Smooth muscle cell (in vitro differentiated cells): ENCODE results near the gene TGFB2. TPM values are rescaled to one million over a fixed set of nuclear protein-coding genes. Genes with fewer than 3 reads are reported as not detected.
A peak's percentile ranks its signal among the peaks of the same experiment; 100 is the strongest.

Experiments used
- DNase-seq: peaks from one replicate; lab custom pipeline; 2025; ENCODE audit not compliant: unreplicated experiment; lab: John Stamatoyannopoulos, UW
- H2AFZ ChIP-seq: fragments of 200-600 bp; sonication (generic); 2 replicates; pipeline ENCODE4 v1.6.0; 2016; ENCODE audit warnings: antibody characterized with exemption, low read depth, mild to moderate bottlenecking
- H3F3A ChIP-seq: fragments of 200-600 bp; sonication (generic); 2 replicates; pipeline ENCODE4 v1.6.0; 2017; ENCODE audit warnings: antibody characterized with exemption, low read depth
- H3K27ac ChIP-seq: fragments of 200-600 bp; sonication (generic); 2 replicates; pipeline ENCODE4 v1.5.1; 2016; ENCODE audit warnings: low read depth, mild to moderate bottlenecking
- H3K27me3 ChIP-seq: fragments of 200-600 bp; sonication (generic); 2 replicates; pipeline ENCODE4 v1.6.1; 2016; ENCODE audit warnings: low read depth, mild to moderate bottlenecking
- H3K36me3 ChIP-seq: fragments of 200-600 bp; sonication (generic); 2 replicates; pipeline ENCODE4 v1.5.1; 2016; ENCODE audit warnings: low read depth
- H3K4me1 ChIP-seq: fragments of 200-600 bp; sonication (generic); 2 replicates; pipeline ENCODE4 v1.5.1; 2016; ENCODE audit warnings: low read depth
- H3K4me2 ChIP-seq: fragments of 200-600 bp; sonication (generic); 2 replicates; pipeline ENCODE4 v1.6.0; 2016; ENCODE audit warnings: mild to moderate bottlenecking
- H3K4me3 ChIP-seq: fragments of 200-600 bp; sonication (generic); 2 replicates; pipeline ENCODE4 v1.5.1; 2016; ENCODE audit warnings: mild to moderate bottlenecking
- H3K79me2 ChIP-seq: fragments of 200-600 bp; sonication (generic); 2 replicates; pipeline ENCODE4 v1.6.0; 2016; ENCODE audit warnings: low read depth, mild to moderate bottlenecking
- H3K9ac ChIP-seq: fragments of 200-600 bp; sonication (generic); 2 replicates; pipeline ENCODE4 v1.6.0; 2016; ENCODE audit warnings: low read depth
- H3K9me3 ChIP-seq: fragments of 200-600 bp; sonication (generic); replicated peaks from 2 replicates; pipeline ENCODE4 v1.5.1; 2016; ENCODE audit warnings: low read depth
- H4K20me1 ChIP-seq: fragments of 200-600 bp; sonication (generic); 2 replicates; pipeline ENCODE4 v1.6.0; 2016; ENCODE audit warnings: low read depth
- WGBS: methylation state at CpG from one replicate; pipeline ENCODE4 v1.1.7; 2016; ENCODE audit warnings: low lambda C conversion rate; 5-methylcytosine and 5-hydroxymethylcytosine counted together
- polyA plus RNA-seq: library from polyadenylated mRNA; unstranded; fragments of >200 nt; fragmentation: Nextera tagmentation; extraction: Ambion mirVana; gene quantifications from 2 replicates; pipeline ENCODE4 v1.2.1, GENCODE V29; 2016
- total RNA-seq: library from RNA; depleted of rRNA; stranded (reverse); fragments of >200 nt; gene quantifications from 2 replicates; pipeline ENCODE4 v1.2.3, GENCODE V29; 2014
- TF ChIP-seq, protein P1 (sequence below): fragments of 200-600 bp; sonication (generic); IDR thresholded peaks from 2 replicates; pipeline ENCODE4 v1.5.1; 2017; ENCODE audit warnings: borderline replicate concordance, mild to moderate bottlenecking, antibody characterized with exemption; ENCODE audit not compliant: insufficient read depth, poor library complexity, severe bottlenecking

The TGFB2 gene
- total and polyA plus RNA-seq, 2 experiments from 2014 or later = 29.1 to 63.3 TPM

GRCh38 chr1:218447010-218447689, 102.0 kb downstream of the TGFB2 start:
- no peak overlapping the region for H3K27ac ChIP-seq
- TF ChIP-seq, protein P1, sequence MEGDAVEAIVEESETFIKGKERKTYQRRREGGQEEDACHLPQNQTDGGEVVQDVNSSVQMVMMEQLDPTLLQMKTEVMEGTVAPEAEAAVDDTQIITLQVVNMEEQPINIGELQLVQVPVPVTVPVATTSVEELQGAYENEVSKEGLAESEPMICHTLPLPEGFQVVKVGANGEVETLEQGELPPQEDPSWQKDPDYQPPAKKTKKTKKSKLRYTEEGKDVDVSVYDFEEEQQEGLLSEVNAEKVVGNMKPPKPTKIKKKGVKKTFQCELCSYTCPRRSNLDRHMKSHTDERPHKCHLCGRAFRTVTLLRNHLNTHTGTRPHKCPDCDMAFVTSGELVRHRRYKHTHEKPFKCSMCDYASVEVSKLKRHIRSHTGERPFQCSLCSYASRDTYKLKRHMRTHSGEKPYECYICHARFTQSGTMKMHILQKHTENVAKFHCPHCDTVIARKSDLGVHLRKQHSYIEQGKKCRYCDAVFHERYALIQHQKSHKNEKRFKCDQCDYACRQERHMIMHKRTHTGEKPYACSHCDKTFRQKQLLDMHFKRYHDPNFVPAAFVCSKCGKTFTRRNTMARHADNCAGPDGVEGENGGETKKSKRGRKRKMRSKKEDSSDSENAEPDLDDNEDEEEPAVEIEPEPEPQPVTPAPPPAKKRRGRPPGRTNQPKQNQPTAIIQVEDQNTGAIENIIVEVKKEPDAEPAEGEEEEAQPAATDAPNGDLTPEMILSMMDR = no peak
- no peak overlapping the region for H2AFZ ChIP-seq
- no peaks in the 10 kb centered on the region for H3K36me3 ChIP-seq
- H3K9me3 ChIP-seq = no peaks in the 10 kb centered on the region
- H3K79me2 ChIP-seq = no peaks in the 10 kb centered on the region
- no peaks in the 10 kb centered on the region for H3K27me3 ChIP-seq
- no peak overlapping the region for H3K4me2 ChIP-seq
- no peak overlapping the region for H3K9ac ChIP-seq
- H3K4me3 ChIP-seq = no peak overlapping the region
- DNase-seq = no peak
- no peaks in the 10 kb centered on the region for H3F3A ChIP-seq
- WGBS = 96% methylated on average over 7 of the region's 7 CpGs
- H4K20me1 ChIP-seq = no peaks in the 10 kb centered on the region
- no peaks in the 10 kb centered on the region for H3K4me1 ChIP-seq

GRCh38 chr1:218451415-218451814, 106.3 kb downstream of the TGFB2 start:
- Histone ChIP-seq H3K9ac (no peak overlapping the region), H3F3A (no peaks in the 10 kb centered on the region), H3K27me3 (no peaks in the 10 kb centered on the region), H3K79me2 (no peaks in the 10 kb centered on the region), H3K36me3 (no peaks in the 10 kb centered on the region), H3K4me1 (no peaks in the 10 kb centered on the region), H3K4me2 (no peak overlapping the region), H3K4me3 (no peak overlapping the region), H3K9me3 (no peaks in the 10 kb centered on the region), H4K20me1 (no peaks in the 10 kb centered on the region), H2AFZ (no peak overlapping the region), H3K27ac (no peak overlapping the region)
- 57% methylated on average over 3 of the region's 3 CpGs for whole genome bisulfite sequencing
- no peak for DNase-seq
- TF ChIP-seq, protein P1 = no peak

DNA sequence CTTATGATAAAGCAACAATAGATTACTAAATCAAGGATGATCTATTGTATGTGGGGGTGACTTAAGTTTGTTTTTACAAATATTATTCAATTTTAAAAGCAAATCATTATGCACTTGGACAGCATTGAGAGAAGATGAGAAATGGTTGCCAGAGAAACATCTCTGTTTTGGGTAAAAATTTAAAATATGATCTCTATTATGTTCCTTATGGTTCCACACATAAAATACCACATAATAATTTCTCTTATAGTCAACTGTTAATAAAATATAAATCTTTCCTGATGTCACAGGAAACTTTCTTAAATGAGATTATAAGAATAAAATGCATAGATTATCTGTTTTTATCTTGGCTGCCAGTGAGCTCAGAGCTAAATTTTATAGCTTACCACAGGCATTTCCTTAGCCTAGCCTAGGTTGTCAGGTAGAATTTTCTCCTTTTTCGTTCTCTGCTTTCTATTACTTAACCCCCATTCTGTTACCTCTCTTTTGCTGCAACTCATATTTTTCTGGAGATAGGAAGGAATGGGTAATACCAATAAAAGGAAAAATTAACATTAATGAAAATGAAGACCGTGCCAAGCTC, 109.7 kb downstream of the TGFB2 start:
- no peaks in the 10 kb centered on the region for H3K9me3 ChIP-seq
- H3K79me2 ChIP-seq = no peaks in the 10 kb centered on the region
- no peak overlapping the region for H2AFZ ChIP-seq
- no peak for DNase-seq
- no peaks in the 10 kb centered on the region for H4K20me1 ChIP-seq
- H3K4me3 ChIP-seq = no peak overlapping the region
- H3K4me1 ChIP-seq = peaks cover 7% of the 10 kb centered on the region
- TF ChIP-seq, protein P1 = no peak
- WGBS = 72% methylated on average over 2 of the region's 2 CpGs
- no peaks in the 10 kb centered on the region for H3K27me3 ChIP-seq
- no peaks in the 10 kb centered on the region for H3F3A ChIP-seq
- peak overlapping the region; percentile 0 for H3K4me2 ChIP-seq
- no peak overlapping the region for H3K9ac ChIP-seq
- no peaks in the 10 kb centered on the region for H3K36me3 ChIP-seq
- no peak overlapping the region for H3K27ac ChIP-seq

DNA sequence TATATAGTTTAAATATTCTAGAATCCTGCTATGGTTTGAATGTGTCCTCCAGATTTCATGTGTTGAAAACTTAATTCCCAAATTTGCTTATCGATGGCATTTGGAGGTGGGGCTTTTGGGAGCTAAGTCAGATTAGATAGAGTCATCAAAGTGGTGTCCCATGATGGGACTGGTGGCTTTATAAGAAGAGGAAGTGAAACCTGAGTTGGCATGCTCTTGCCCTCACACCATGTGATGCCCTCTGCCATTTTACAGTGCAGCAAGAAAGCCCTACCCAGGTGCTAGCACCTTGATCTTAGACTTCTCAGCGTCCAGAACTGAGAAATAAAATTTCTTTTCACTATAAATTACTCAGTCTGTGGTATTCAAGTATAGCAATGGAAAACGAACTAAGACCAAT, 111.3 kb downstream of the TGFB2 start:
- H3F3A ChIP-seq = no peaks in the 10 kb centered on the region
- TF ChIP-seq, protein P1 = no peak
- WGBS = 95% methylated on average over 3 of the region's 3 CpGs
- no peak overlapping the region for H3K9ac ChIP-seq
- H3K27ac ChIP-seq = no peak overlapping the region
- H4K20me1 ChIP-seq = no peaks in the 10 kb centered on the region
- no peaks in the 10 kb centered on the region for H3K9me3 ChIP-seq
- H3K79me2 ChIP-seq = no peaks in the 10 kb centered on the region
- no peaks in the 10 kb centered on the region for H3K36me3 ChIP-seq
- no peak for DNase-seq
- H3K27me3 ChIP-seq = no peaks in the 10 kb centered on the region
- H3K4me2 ChIP-seq = no peak overlapping the region
- H3K4me3 ChIP-seq = no peak overlapping the region
- H3K4me1 ChIP-seq = peaks cover 22% of the 10 kb centered on the region
- no peak overlapping the region for H2AFZ ChIP-seq
